Measurements from ENCODE around the gene SNAP91.

SNAP91 gene

GRCh38 chr6:83592770-83593394, 116.0 kb downstream of the SNAP91 start:
- Histone ChIP-seq H3K79me1 (ENCODE audit: low read depth, low read length) (no peaks in the 10 kb centered on the region), H3K4me3 (ENCODE audit: low read length in 2 of 2) (no peak overlapping the region), H3K18ac (ENCODE audit: low read length) (no peak overlapping the region), H3K27ac (replicated peaks; ENCODE audit: low read length) (no peak overlapping the region), H3K27me3 (ENCODE audit: control insufficient read depth in 3 of 3, insufficient read depth in 3 of 3, low read depth in 1 of 3, low read length in 3 of 3) (no peaks in the 10 kb centered on the region), H3K14ac (ENCODE audit: low read length) (no peak overlapping the region), H2BK5ac (ENCODE audit: low read length) (no peak overlapping the region), H2AK5ac (ENCODE audit: low read depth, low read length) (no peak overlapping the region), H3K9me3 (replicated peaks in 1 of 2; ENCODE audit: control insufficient read depth in 2 of 2, insufficient read depth in 1 of 2, low read depth in 1 of 2, low read length in 2 of 2) (peaks cover 0 to 1% of the 10 kb centered on the region in 2 donors), H4K91ac (ENCODE audit: low read depth, low read length, poor library complexity) (no peak overlapping the region), H3K4me2 (ENCODE audit: insufficient read depth, low read length, poor library complexity, severe bottlenecking) (no peak overlapping the region), H4K8ac (ENCODE audit: low read depth, low read length) (no peak overlapping the region), H3K4ac (ENCODE audit: low read length) (no peak overlapping the region), H3K23ac (ENCODE audit: low read depth, low read length, poor library complexity) (no peak overlapping the region), H2BK120ac (ENCODE audit: low read depth, low read length) (no peak overlapping the region), H2BK15ac (ENCODE audit: low read length) (no peak overlapping the region), H3K36me3 (replicated peaks in 1 of 2; ENCODE audit: control insufficient read depth in 2 of 2, insufficient read depth in 2 of 2, low read length in 2 of 2) (no peaks in the 10 kb centered on the region), H3K4me1 (ENCODE audit: control insufficient read depth in 2 of 2, insufficient read depth in 1 of 2, low read depth in 1 of 2, low read length in 2 of 2) (peaks cover 0 to 2% of the 10 kb centered on the region in 2 donors), H2BK12ac (ENCODE audit: low read length) (no peak overlapping the region), H2AFZ (ENCODE audit: low read length) (no peak overlapping the region), H3K9ac (ENCODE audit: low read depth, low read length, poor library complexity) (no peak overlapping the region)
- DNase-seq (ENCODE audit: low spot score) = no peak
- no CpG with 5 or more reads among the region's 2 CpGs for WGBS, 2 donors (ENCODE audit: extremely low coverage in 2 of 2, insufficient read length in 2 of 2, insufficient replicate concordance in 1 of 2)

DNA sequence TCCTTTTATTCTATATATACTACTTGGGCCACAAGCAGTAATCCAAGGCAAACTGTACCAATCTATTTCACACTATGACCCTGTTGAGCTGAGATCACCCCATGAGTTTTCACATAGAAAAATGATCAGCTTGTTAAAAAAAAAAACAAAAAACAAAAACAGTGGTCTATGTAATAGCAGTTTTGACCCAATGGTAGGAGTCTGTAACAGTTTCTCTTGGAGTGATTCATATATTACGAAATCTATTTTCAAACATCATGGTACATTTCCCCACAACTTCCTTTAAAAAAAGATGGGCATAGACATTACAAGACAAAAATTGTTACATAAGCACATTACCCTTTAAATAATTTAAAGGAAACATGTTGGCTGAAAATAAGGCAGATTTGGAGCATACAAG, 118.5 kb downstream of the SNAP91 start:
- Histone ChIP-seq H3K36me3 (replicated peaks in 1 of 2; ENCODE audit: control insufficient read depth in 2 of 2, insufficient read depth in 2 of 2, low read length in 2 of 2) (no peaks in the 10 kb centered on the region), H3K4me2 (ENCODE audit: insufficient read depth, low read length, poor library complexity, severe bottlenecking) (no peak overlapping the region), H3K4me3 (ENCODE audit: low read length in 2 of 2) (no peak overlapping the region), H3K23ac (ENCODE audit: low read depth, low read length, poor library complexity) (no peak overlapping the region), H3K9ac (ENCODE audit: low read depth, low read length, poor library complexity) (no peak overlapping the region), H2AK5ac (ENCODE audit: low read depth, low read length) (no peak overlapping the region), H2BK120ac (ENCODE audit: low read depth, low read length) (no peak overlapping the region), H3K9me3 (replicated peaks in 1 of 2; ENCODE audit: control insufficient read depth in 2 of 2, insufficient read depth in 1 of 2, low read depth in 1 of 2, low read length in 2 of 2) (peaks cover 0 to 1% of the 10 kb centered on the region in 2 donors), H2BK5ac (ENCODE audit: low read length) (no peak overlapping the region), H3K4ac (ENCODE audit: low read length) (no peak overlapping the region), H2AFZ (ENCODE audit: low read length) (no peak overlapping the region), H2BK15ac (ENCODE audit: low read length) (no peak overlapping the region), H3K18ac (ENCODE audit: low read length) (no peak overlapping the region), H3K79me1 (ENCODE audit: low read depth, low read length) (no peaks in the 10 kb centered on the region), H3K4me1 (ENCODE audit: control insufficient read depth in 2 of 2, insufficient read depth in 1 of 2, low read depth in 1 of 2, low read length in 2 of 2) (no peaks in the 10 kb centered on the region), H2BK12ac (ENCODE audit: low read length) (no peak overlapping the region), H4K91ac (ENCODE audit: low read depth, low read length, poor library complexity) (no peak overlapping the region), H3K27me3 (ENCODE audit: control insufficient read depth in 3 of 3, insufficient read depth in 3 of 3, low read depth in 1 of 3, low read length in 3 of 3) (no peaks in the 10 kb centered on the region), H3K27ac (replicated peaks; ENCODE audit: low read length) (no peak overlapping the region), H3K14ac (ENCODE audit: low read length) (no peak overlapping the region), H4K8ac (ENCODE audit: low read depth, low read length) (no peak overlapping the region)
- no peak for DNase-seq (ENCODE audit: low spot score)
- no CpG with 5 or more reads among the region's 1 CpG for WGBS, 2 donors (ENCODE audit: extremely low coverage in 2 of 2, insufficient read length in 2 of 2, insufficient replicate concordance in 1 of 2)

DNA sequence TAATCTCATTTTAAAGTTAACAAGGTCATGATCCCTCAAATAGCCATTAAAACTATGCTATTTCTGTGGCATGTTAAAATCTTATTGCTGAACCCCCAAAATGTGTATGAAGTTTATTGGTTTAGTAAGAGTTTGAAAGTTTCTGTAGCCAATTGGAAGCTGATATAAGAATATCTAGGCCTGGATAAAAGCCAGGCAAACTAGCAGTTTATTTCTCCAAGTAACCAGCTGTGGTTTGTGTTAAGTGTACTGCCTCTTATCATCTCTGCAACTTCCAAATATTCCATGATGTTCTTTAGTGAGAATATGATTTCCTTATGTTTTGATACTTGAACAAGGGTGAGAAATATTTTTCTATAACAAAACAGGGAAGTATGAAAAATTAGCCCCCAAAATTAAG, 119.8 kb downstream of the SNAP91 start:
- H3K23ac ChIP-seq (ENCODE audit: low read depth, low read length, poor library complexity) = no peak overlapping the region
- no peak overlapping the region for H2BK5ac ChIP-seq (ENCODE audit: low read length)
- H3K18ac ChIP-seq (ENCODE audit: low read length) = no peak overlapping the region
- no peaks in the 10 kb centered on the region for H3K4me1 ChIP-seq (ENCODE audit: control insufficient read depth in 2 of 2, insufficient read depth in 1 of 2, low read depth in 1 of 2, low read length in 2 of 2)
- no peak overlapping the region for H3K9ac ChIP-seq (ENCODE audit: low read depth, low read length, poor library complexity)
- no peak overlapping the region for H3K14ac ChIP-seq (ENCODE audit: low read length)
- no peak overlapping the region for H3K4ac ChIP-seq (ENCODE audit: low read length)
- no peaks in the 10 kb centered on the region for H3K79me1 ChIP-seq (ENCODE audit: low read depth, low read length)
- no peaks in the 10 kb centered on the region for H3K36me3 ChIP-seq (replicated peaks in 1 of 2; ENCODE audit: control insufficient read depth in 2 of 2, insufficient read depth in 2 of 2, low read length in 2 of 2)
- no peak overlapping the region for H4K8ac ChIP-seq (ENCODE audit: low read depth, low read length)
- H4K91ac ChIP-seq (ENCODE audit: low read depth, low read length, poor library complexity) = no peak overlapping the region
- no peak overlapping the region for H2BK120ac ChIP-seq (ENCODE audit: low read depth, low read length)
- no peak overlapping the region for H2AK5ac ChIP-seq (ENCODE audit: low read depth, low read length)
- no peak for DNase-seq (ENCODE audit: low spot score)
- no peak overlapping the region for H3K4me2 ChIP-seq (ENCODE audit: insufficient read depth, low read length, poor library complexity, severe bottlenecking)
- H2BK12ac ChIP-seq (ENCODE audit: low read length) = no peak overlapping the region
- H3K27me3 ChIP-seq (ENCODE audit: control insufficient read depth in 3 of 3, insufficient read depth in 3 of 3, low read depth in 1 of 3, low read length in 3 of 3) = no peaks in the 10 kb centered on the region
- peaks cover 0 to 1% of the 10 kb centered on the region in 2 donors for H3K9me3 ChIP-seq (replicated peaks in 1 of 2; ENCODE audit: control insufficient read depth in 2 of 2, insufficient read depth in 1 of 2, low read depth in 1 of 2, low read length in 2 of 2)
- H3K27ac ChIP-seq (replicated peaks; ENCODE audit: low read length) = no peak overlapping the region
- no peak overlapping the region for H3K4me3 ChIP-seq (ENCODE audit: low read length in 2 of 2)
- no peak overlapping the region for H2BK15ac ChIP-seq (ENCODE audit: low read length)
- H2AFZ ChIP-seq (ENCODE audit: low read length) = no peak overlapping the region

GRCh38 chr6:83578057-83578456, 130.8 kb downstream of the SNAP91 start:
- no peak overlapping the region for H3K27ac ChIP-seq (replicated peaks; ENCODE audit: low read length)

More at GRCh38 chr6:83578057-83578456, 130.8 kb downstream of the SNAP91 start:
- Histone ChIP-seq H4K8ac (ENCODE audit: low read depth, low read length) (no peak overlapping the region), H3K4me1 (ENCODE audit: control insufficient read depth in 2 of 2, insufficient read depth in 1 of 2, low read depth in 1 of 2, low read length in 2 of 2) (no peaks in the 10 kb centered on the region), H2BK5ac (ENCODE audit: low read length) (no peak overlapping the region), H3K27me3 (ENCODE audit: control insufficient read depth in 3 of 3, insufficient read depth in 3 of 3, low read depth in 1 of 3, low read length in 3 of 3) (no peaks in the 10 kb centered on the region), H2BK15ac (ENCODE audit: low read length) (no peak overlapping the region), H3K79me1 (ENCODE audit: low read depth, low read length) (no peaks in the 10 kb centered on the region), H2BK120ac (ENCODE audit: low read depth, low read length) (no peak overlapping the region), H3K9ac (ENCODE audit: low read depth, low read length, poor library complexity) (no peak overlapping the region), H3K14ac (ENCODE audit: low read length) (no peak overlapping the region), H2BK12ac (ENCODE audit: low read length) (no peak overlapping the region), H2AK5ac (ENCODE audit: low read depth, low read length) (no peak overlapping the region), H3K4ac (ENCODE audit: low read length) (no peak overlapping the region), H2AFZ (ENCODE audit: low read length) (no peak overlapping the region), H3K4me2 (ENCODE audit: insufficient read depth, low read length, poor library complexity, severe bottlenecking) (no peak overlapping the region), H4K91ac (ENCODE audit: low read depth, low read length, poor library complexity) (no peak overlapping the region), H3K9me3 (replicated peaks in 1 of 2; ENCODE audit: control insufficient read depth in 2 of 2, insufficient read depth in 1 of 2, low read depth in 1 of 2, low read length in 2 of 2) (no peaks in the 10 kb centered on the region), H3K18ac (ENCODE audit: low read length) (no peak overlapping the region), H3K4me3 (ENCODE audit: low read length in 2 of 2) (no peak overlapping the region), H3K23ac (ENCODE audit: low read depth, low read length, poor library complexity) (no peak overlapping the region), H3K36me3 (replicated peaks in 1 of 2; ENCODE audit: control insufficient read depth in 2 of 2, insufficient read depth in 2 of 2, low read length in 2 of 2) (no peaks in the 10 kb centered on the region)
- no peak for DNase-seq (ENCODE audit: low spot score)
- WGBS, 2 donors (ENCODE audit: extremely low coverage in 2 of 2, insufficient read length in 2 of 2, insufficient replicate concordance in 1 of 2) = no CpG with 5 or more reads among the region's 1 CpG

Data from neuronal stem cell (in vitro differentiated cells).